NCI-H2029 (cell line): ENCODE results near the gene UTS2R.
A peak's percentile ranks its signal among the peaks of the same experiment; 100 is the strongest.
"Not testable (repeated sequence)": the region's sequence is repeated elsewhere in the genome, so short reads cannot be mapped to it uniquely, and the experiment has no call there.

Experiments used
- DNase-seq: peaks from one replicate; lab custom pipeline; 2025; lab: John Stamatoyannopoulos, UW

Gene UTS2R

GRCh38 chr17:82408938-82409318 lies 37.4 kb downstream of the UTS2R start:
- no peak for DNase-seq

DNA sequence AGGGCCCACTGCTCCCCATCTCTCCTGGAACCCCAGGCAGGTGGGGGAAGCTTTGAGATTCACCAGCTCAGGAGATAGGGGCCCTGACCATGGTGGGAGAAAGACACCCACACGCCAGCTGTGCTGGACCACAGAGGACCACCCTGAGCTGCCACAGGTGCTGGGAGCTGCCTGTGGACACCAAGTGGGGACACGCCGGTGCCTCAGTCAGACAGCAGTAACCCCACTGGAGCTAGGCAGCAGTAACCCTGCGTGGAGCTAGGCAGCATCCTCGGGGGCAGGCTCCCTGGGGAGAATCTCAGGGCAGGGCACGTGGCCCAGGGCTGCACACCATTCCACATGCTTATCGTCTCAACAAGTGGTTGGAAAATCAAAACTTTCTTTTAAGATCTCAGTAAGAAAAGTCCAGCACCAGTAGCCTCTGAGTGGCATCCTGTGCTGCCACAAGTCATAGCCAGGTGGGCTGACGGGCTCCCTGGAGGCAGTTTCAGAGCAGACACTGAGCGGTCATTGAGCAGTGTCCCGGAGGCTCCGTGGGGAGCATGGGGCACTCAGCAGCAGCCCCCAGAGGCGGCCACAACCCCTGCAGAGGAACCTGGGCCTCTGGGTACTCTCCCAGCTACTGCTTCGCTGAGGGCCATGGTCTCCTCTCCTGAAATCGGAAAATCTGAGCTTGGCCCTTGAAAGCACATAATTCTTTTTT lies 38.6 kb downstream of the UTS2R start:
- DNase-seq: no peak

DNA sequence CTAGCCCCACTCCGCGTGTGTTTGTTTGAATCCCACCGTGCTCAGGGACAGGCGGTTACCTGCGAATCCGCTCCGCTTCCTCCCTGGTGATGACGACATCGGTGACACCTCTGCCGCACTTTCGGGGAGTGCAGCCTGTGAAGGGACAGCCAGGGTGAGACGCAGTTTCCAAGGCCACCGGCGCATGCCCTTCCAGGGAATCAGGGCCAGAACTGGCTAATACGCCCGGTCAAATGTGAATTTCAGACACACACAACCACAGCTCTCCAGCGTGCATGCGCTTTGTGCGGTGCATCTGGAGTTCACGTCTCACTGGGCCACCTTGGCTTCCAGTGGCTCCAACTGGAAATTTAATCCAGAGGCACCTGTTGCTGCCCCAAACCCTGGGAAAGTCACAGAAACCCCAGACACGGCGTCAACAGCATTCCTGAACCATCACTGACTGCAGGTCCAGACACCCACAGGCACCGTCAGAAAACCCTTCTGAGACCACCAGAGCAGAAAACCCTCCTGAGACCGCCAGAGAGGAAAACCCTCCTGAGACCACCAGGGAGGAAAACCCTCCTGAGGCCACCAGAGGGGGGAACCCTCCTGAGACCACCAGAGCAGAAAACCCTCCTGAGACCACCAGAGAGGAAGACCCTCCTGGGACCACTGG lies 40.0 kb downstream of the UTS2R start:
- no peak for DNase-seq

- not testable (repeated sequence) for DNase-seq
Observed at GRCh38 chr17:82412081-82412480, 40.5 kb downstream of the UTS2R start.

DNA sequence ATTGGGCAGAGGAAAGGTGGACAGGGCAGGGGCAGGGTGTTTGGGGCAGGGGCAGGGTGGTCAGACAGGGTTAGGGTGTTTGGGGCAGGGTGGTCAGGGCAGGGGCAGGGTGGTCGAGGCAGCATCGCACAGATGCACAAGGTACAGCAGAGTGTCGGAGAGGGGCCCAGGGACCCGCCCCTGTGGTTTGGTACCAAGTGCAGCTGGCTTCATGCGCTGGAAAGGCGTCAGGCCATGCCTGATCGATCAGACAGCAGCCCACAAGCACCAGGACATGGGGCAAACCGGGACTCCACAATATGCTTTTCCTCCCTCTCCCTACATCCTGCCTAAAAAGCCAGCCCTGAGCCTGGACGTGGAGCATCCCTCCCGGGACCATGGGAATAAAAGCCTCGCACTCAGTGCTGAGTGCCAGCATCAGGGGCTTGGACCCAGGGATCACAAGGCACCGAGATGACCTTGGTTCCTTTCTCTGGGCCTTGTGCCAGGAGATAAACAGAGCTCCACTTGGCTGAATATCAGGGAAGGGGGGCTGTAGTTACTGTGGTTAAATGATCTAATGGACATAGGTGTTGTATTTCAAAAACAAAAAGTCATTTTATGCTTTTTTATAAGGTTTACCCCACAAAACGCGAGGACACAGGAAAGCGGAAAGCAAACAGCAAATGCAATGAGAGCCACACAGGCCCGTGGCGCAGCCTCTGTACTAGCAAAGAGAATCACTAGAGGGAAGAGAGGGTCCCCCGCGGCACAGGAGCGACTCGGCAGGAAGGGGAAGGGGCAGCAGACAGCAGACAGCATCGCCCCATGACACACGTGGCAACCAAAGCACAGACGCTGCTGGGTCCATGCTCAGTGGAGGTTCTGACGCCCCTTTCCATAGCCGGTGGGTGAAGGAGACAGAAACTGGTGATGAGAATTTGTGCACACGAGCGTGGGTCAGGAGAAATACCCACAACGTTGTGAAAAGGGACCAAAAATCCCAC lies 41.3 kb downstream of the UTS2R start:
- DNase-seq: peak; percentile 75

GRCh38 chr17:82414548-82415281 lies 43.1 kb downstream of the UTS2R start:
- DNase-seq: no peak

- DNase-seq: no peak
Observed at GRCh38 chr17:82415336-82415735, 43.8 kb downstream of the UTS2R start.

DNA sequence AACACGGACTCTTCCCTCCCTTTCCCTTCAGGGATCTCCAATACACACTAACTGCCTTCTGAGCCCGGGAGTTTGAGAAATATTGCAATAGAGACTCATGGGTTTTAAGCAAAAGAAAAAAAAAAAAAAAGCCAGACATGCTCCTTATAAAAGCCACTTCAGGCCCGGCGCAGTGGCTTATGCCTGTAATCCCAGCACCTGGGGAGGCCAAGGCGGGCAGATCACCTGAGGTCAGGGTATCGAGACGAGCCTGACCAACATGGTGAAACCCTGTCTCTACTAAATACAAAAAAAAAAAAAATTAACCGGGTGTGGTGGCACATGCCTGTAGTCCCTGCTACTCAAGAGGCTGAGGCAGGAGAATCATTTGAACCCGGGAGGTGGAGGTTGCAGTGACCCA lies 44.2 kb downstream of the UTS2R start:
- DNase-seq: no peak

DNA sequence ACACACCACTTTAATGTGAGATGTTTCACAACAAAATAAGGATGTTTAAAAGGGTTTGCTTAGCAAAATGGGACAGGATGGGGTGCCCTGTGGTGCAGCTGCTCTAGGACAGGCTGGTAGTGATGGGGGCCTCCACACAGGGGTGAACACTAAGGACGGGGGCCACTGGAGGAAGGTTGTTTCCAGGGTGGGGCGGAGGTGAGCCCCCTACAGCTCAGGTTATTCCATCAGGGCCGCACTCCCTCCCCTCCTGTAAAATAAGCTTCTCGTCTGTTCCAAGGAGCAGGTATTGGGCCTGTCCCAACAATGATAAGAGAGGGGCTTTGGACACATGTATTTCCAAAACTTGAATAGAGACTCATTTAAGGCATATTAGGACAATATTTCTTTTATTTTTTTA lies 44.7 kb downstream of the UTS2R start:
- no peak for DNase-seq

GRCh38 chr17:82416771-82417170 lies 45.2 kb downstream of the UTS2R start:
- no peak for DNase-seq

- peak; percentile 58 for DNase-seq
Observed at GRCh38 chr17:82418001-82418986, 46.7 kb downstream of the UTS2R start, which contains the start of the genes HEXD and OGFOD3. Gene HEXD (plus strand): TSS chr17:82418347. CDS start chr17:82419800, 1,453 bp downstream. Gene OGFOD3 (minus strand): TSS chr17:82418586. CDS start chr17:82418485, 101 bp downstream.

- DNase-seq: no peak
Observed at GRCh38 chr17:82419540-82419939, 48.0 kb downstream of the UTS2R start.

- DNase-seq: peak; percentile 12
Observed at GRCh38 chr17:82424001-82424862, 52.7 kb downstream of the UTS2R start.

DNA sequence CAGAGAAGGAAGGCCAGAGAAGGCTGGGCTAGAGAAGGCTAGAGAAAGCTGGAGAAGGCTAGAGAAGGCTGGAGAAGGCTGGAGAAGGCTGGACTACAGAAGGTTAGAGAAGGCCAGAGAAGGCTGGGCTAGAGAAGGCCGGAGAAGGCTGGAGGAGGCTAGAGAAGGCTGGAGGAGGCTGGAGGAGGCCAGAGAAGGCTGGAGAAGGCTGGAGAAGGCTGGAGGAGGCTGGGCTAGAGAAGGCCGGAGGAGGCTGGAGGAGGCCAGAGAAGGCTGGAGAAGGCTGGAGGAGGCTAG lies 53.2 kb downstream of the UTS2R start:
- DNase-seq: no peak
